Measurements from ENCODE around the gene GGA2.

DNA sequence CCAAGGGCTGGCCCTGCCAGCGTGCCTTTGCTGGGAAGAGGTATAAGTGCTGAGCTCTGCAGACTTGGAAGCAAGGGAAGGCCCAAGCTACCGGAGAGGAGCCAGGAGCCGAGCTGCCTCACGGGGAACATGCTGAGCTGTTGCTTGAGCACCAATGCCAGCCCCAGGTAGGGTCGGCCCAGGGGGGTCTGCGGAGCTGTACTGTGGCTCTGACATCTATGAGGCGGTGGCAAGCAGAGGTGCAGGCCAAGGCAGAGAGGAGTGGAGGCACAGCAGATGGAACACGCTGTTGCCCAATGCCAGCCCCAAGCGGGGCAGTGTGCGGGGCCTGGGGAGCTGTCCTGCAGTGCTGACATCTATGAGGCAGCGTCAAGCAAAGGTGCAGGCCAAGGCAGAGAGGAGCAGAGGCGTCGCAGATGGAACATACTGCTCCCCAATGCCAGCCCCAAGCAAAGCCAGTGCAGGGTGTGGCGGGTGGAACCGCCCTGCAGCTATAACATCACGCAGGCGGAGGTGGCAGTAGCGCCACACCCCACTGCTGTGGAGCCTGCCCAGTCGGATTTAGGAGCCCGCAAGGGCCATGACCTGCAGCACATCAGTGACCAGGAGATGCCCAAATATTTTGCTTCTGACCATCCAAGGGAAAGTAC, 10.0 kb downstream of the GGA2 start:
- TF ChIP-seq, protein P1, sequence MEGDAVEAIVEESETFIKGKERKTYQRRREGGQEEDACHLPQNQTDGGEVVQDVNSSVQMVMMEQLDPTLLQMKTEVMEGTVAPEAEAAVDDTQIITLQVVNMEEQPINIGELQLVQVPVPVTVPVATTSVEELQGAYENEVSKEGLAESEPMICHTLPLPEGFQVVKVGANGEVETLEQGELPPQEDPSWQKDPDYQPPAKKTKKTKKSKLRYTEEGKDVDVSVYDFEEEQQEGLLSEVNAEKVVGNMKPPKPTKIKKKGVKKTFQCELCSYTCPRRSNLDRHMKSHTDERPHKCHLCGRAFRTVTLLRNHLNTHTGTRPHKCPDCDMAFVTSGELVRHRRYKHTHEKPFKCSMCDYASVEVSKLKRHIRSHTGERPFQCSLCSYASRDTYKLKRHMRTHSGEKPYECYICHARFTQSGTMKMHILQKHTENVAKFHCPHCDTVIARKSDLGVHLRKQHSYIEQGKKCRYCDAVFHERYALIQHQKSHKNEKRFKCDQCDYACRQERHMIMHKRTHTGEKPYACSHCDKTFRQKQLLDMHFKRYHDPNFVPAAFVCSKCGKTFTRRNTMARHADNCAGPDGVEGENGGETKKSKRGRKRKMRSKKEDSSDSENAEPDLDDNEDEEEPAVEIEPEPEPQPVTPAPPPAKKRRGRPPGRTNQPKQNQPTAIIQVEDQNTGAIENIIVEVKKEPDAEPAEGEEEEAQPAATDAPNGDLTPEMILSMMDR (IDR thresholded peaks at IDR 0.05): no peak
- TF ChIP-seq POLR2A (IDR thresholded peaks at IDR 0.05): no peak
- no peak for TF ChIP-seq POLR2AphosphoS5 (IDR thresholded peaks at IDR 0.05)
- no peak for TF ChIP-seq EP300 (IDR thresholded peaks at IDR 0.05)

All from suprapubic skin (tissue), 4 donors.